KMS-11 (cell line): ENCODE measurements around the gene PTPRR.

Experiments used
- H2AFZ ChIP-seq: fragments of 200-600 bp; sonication (generic); 2 replicates; pipeline ENCODE4 v1.6.1; 2016; ENCODE audit warnings: antibody characterized with exemption, mixed run types, low read depth
- H3K27ac ChIP-seq: fragments of 200-600 bp; sonication (generic); 2 replicates; pipeline ENCODE4 v1.6.1; 2016; ENCODE audit warnings: mild to moderate bottlenecking, mixed run types
- H3K27me3 ChIP-seq: fragments of 200-600 bp; sonication (generic); 2 replicates; pipeline ENCODE4 v1.6.1; 2017; ENCODE audit warnings: mild to moderate bottlenecking, low read depth, mixed run types, moderate library complexity; ENCODE audit not compliant: insufficient read depth
- H3K36me3 ChIP-seq: fragments of 200-600 bp; sonication (generic); 2 replicates; pipeline ENCODE4 v1.6.1; 2017; ENCODE audit warnings: mild to moderate bottlenecking, mixed run types; ENCODE audit not compliant: insufficient read depth
- H3K4me1 ChIP-seq: fragments of 200-600 bp; sonication (generic); 2 replicates; pipeline ENCODE4 v1.6.1; 2016; ENCODE audit warnings: mild to moderate bottlenecking, low read depth, mixed run types; ENCODE audit not compliant: poor library complexity, severe bottlenecking
- H3K4me2 ChIP-seq: fragments of 200-600 bp; sonication (generic); 2 replicates; pipeline ENCODE4 v1.7.0; 2016; ENCODE audit warnings: mild to moderate bottlenecking, mixed run types
- H3K4me3 ChIP-seq: fragments of 200-600 bp; sonication (generic); IDR thresholded peaks from 2 replicates; pipeline ENCODE4 v1.6.1; 2017; ENCODE audit warnings: low read depth, low read length, mixed read lengths; ENCODE audit not compliant: insufficient read depth
- H3K79me2 ChIP-seq: fragments of 200-600 bp; sonication (generic); 2 replicates; pipeline ENCODE4 v1.6.1; 2016; ENCODE audit warnings: low read depth, mixed run types; ENCODE audit not compliant: insufficient read depth
- H3K9ac ChIP-seq: fragments of 200-600 bp; sonication (generic); 2 replicates; pipeline ENCODE4 v1.6.1; 2016; ENCODE audit warnings: mild to moderate bottlenecking, mixed run types
- H4K20me1 ChIP-seq: fragments of 200-600 bp; sonication (generic); 2 replicates; pipeline ENCODE4 v1.6.1; 2016; ENCODE audit warnings: mild to moderate bottlenecking, mixed run types; ENCODE audit not compliant: insufficient read depth
- CTCF ChIP-seq: fragments of 200-600 bp; sonication (generic); conservative IDR thresholded peaks from 2 replicates; pipeline ENCODE4 v1.6.1; 2017; ENCODE audit warnings: low read depth, mild to moderate bottlenecking, antibody characterized with exemption, low read length, moderate library complexity, mixed read lengths

PTPRR gene

GRCh38 chr12:70691018-70691672 is 229.4 kb downstream of the PTPRR start:
- Histone ChIP-seq H3K27ac (no peak overlapping the region), H2AFZ (no peak overlapping the region), H4K20me1 (no peaks in the 10 kb centered on the region), H3K4me1 (no peaks in the 10 kb centered on the region), H3K27me3 (no peaks in the 10 kb centered on the region), H3K4me2 (no peak overlapping the region), H3K36me3 (no peaks in the 10 kb centered on the region), H3K9ac (no peak overlapping the region), H3K4me3 (no peak overlapping the region), H3K79me2 (no peaks in the 10 kb centered on the region)
- no peak for TF ChIP-seq CTCF

- Histone ChIP-seq H3K79me2 (no peaks in the 10 kb centered on the region), H3K27ac (no peak overlapping the region), H3K4me3 (no peak overlapping the region), H3K4me2 (no peak overlapping the region), H3K4me1 (no peaks in the 10 kb centered on the region), H3K36me3 (no peaks in the 10 kb centered on the region), H2AFZ (no peak overlapping the region), H3K9ac (no peak overlapping the region), H3K27me3 (no peaks in the 10 kb centered on the region), H4K20me1 (no peaks in the 10 kb centered on the region)
- TF ChIP-seq CTCF, result no peak
Measured at GRCh38 chr12:70686907-70687306, 233.6 kb downstream of the PTPRR start.

- Histone ChIP-seq H3K4me1 (no peaks in the 10 kb centered on the region), H3K36me3 (no peaks in the 10 kb centered on the region), H3K27ac (no peak overlapping the region), H3K4me3 (no peak overlapping the region), H3K4me2 (no peak overlapping the region), H4K20me1 (no peaks in the 10 kb centered on the region), H3K79me2 (no peaks in the 10 kb centered on the region), H3K27me3 (no peaks in the 10 kb centered on the region), H3K9ac (no peak overlapping the region), H2AFZ (no peak overlapping the region)
- no peak for TF ChIP-seq CTCF
Measured at GRCh38 chr12:70686299-70686698, 234.2 kb downstream of the PTPRR start.

GRCh38 chr12:70683976-70684375 is 236.6 kb downstream of the PTPRR start:
- Histone ChIP-seq H3K9ac (no peak overlapping the region), H3K27ac (no peak overlapping the region), H3K79me2 (no peaks in the 10 kb centered on the region), H3K4me2 (no peak overlapping the region), H3K4me3 (no peak overlapping the region), H4K20me1 (no peaks in the 10 kb centered on the region), H3K4me1 (no peaks in the 10 kb centered on the region), H3K27me3 (no peaks in the 10 kb centered on the region), H2AFZ (no peak overlapping the region), H3K36me3 (no peaks in the 10 kb centered on the region)
- no peak for TF ChIP-seq CTCF
